ENCODE results near the gene SMIM41. TPM values are rescaled to one million over a fixed set of nuclear protein-coding genes. Genes with fewer than 3 reads are reported as not detected.

Gene SMIM41
- total RNA-seq, 1 experiment from 2014 or later, result not detected

- TF ChIP-seq SIN3A (IDR thresholded peaks at IDR 0.05; ENCODE audit: borderline replicate concordance, insufficient read depth, low read depth, low read length), result no peak
- TF ChIP-seq, protein P1, sequence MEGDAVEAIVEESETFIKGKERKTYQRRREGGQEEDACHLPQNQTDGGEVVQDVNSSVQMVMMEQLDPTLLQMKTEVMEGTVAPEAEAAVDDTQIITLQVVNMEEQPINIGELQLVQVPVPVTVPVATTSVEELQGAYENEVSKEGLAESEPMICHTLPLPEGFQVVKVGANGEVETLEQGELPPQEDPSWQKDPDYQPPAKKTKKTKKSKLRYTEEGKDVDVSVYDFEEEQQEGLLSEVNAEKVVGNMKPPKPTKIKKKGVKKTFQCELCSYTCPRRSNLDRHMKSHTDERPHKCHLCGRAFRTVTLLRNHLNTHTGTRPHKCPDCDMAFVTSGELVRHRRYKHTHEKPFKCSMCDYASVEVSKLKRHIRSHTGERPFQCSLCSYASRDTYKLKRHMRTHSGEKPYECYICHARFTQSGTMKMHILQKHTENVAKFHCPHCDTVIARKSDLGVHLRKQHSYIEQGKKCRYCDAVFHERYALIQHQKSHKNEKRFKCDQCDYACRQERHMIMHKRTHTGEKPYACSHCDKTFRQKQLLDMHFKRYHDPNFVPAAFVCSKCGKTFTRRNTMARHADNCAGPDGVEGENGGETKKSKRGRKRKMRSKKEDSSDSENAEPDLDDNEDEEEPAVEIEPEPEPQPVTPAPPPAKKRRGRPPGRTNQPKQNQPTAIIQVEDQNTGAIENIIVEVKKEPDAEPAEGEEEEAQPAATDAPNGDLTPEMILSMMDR (IDR thresholded peaks at IDR 0.05), result peak; percentile 99
- no peaks in the 10 kb centered on the region for H3K9me3 ChIP-seq (ENCODE audit: control insufficient read depth, insufficient read depth, low read depth, low read length)
- H3K27me3 ChIP-seq (ENCODE audit: control insufficient read depth, insufficient read depth, low read length), result no peaks in the 10 kb centered on the region
- peaks cover 7% of the 10 kb centered on the region; the same call in 1 of the 2 replicates for H3K4me1 ChIP-seq (ENCODE audit: control insufficient read depth, insufficient read depth, low read length)
- no peak overlapping the region for H3K27ac ChIP-seq (ENCODE audit: low read length)
- in situ Hi-C loops (cut with HindIII; ENCODE audit: low pct_unique_long_range_greater_than_20kb, low sequenced_read_pairs) (no loop called here), intact Hi-C loops (cut with micrococcal nuclease; ENCODE audit: unreplicated experiment) (loop anchor here (1.0 kb wide), 1 partner anchor 58 kb away; no protein-coding TSS in a partner anchor)
- ChIA-PET POLR2A (no interaction called here), CTCF (interaction anchor here (0.6 to 3.7 kb wide), 7 partner anchors 11 to 104 kb away, joined by 3 to 47 read pairs (median 4); partner anchors contain the start of gene NR4A1)
- BruUV-seq (replicated peaks), result no TSS peak
- H3K36me3 ChIP-seq (ENCODE audit: control insufficient read depth, insufficient read depth, low read length), result no peaks in the 10 kb centered on the region
- peak; percentile 45 for DNase-seq (ENCODE audit: low read depth, low spot score)
- peak; percentile 69 for ATAC-seq
- no peak overlapping the region for H3K4me3 ChIP-seq (ENCODE audit: low read depth in 2 of 2, low read length in 2 of 2)
These were observed 3.6 kb downstream of the SMIM41 start for GRCh38 chr12:52082988-52083637.

- DNase-seq (ENCODE audit: low read depth, low spot score) (no peak), ATAC-seq (no peak)
- in situ Hi-C loops (cut with HindIII; ENCODE audit: low pct_unique_long_range_greater_than_20kb, low sequenced_read_pairs), result no loop called here
- CTCF ChIA-PET, result interaction anchor here (1.1 to 3.7 kb wide), 5 partner anchors 22 to 79 kb away, joined by 3 to 47 read pairs (median 4); partner anchors contain the start of gene NR4A1
- intact Hi-C loops (cut with micrococcal nuclease; ENCODE audit: unreplicated experiment), result loop anchor here (1.0 kb wide), 1 partner anchor 58 kb away; no protein-coding TSS in a partner anchor
- H3K27me3 ChIP-seq (ENCODE audit: control insufficient read depth, insufficient read depth, low read length), result no peaks in the 10 kb centered on the region
- no peak for TF ChIP-seq REST (IDR thresholded peaks at IDR 0.05; ENCODE audit: insufficient read depth in 1 of 2, low read depth in 2 of 2, low read length in 1 of 2)
- TF ChIP-seq, protein P1 (IDR thresholded peaks at IDR 0.05), result no peak; the same call in 1 of the 2 replicates
- TF ChIP-seq TCF7L2 (IDR thresholded peaks at IDR 0.05; ENCODE audit: low read depth, low read length), result no peak
- no peak for TF ChIP-seq POLR2AphosphoS5 (IDR thresholded peaks at IDR 0.05; ENCODE audit: low read depth, low read length)
- TF ChIP-seq SIN3A (IDR thresholded peaks at IDR 0.05; ENCODE audit: borderline replicate concordance, insufficient read depth, low read depth, low read length), result no peak
- POLR2A ChIA-PET, result no interaction called here
- no TSS peak for BruUV-seq (replicated peaks)
- peaks cover 7% of the 10 kb centered on the region; the same call in 1 of the 2 replicates for H3K4me1 ChIP-seq (ENCODE audit: control insufficient read depth, insufficient read depth, low read length)
- no peaks in the 10 kb centered on the region for H3K9me3 ChIP-seq (ENCODE audit: control insufficient read depth, insufficient read depth, low read depth, low read length)
- H3K4me3 ChIP-seq (ENCODE audit: low read depth in 2 of 2, low read length in 2 of 2), result no peak overlapping the region
- no peaks in the 10 kb centered on the region for H3K36me3 ChIP-seq (ENCODE audit: control insufficient read depth, insufficient read depth, low read length)
- no peak overlapping the region for H3K27ac ChIP-seq (ENCODE audit: low read length)
These were observed 4.1 kb downstream of the SMIM41 start for GRCh38 chr12:52083638-52083996.

All from Panc1 (cell line).